Spinal cord (tissue), 10 donors: ENCODE measurements around the gene SPON2. TPM values are rescaled to one million over a fixed set of nuclear protein-coding genes. Genes with fewer than 3 reads are reported as not detected.
"Not testable (repeated sequence)": the region's sequence is repeated elsewhere in the genome, so short reads cannot be mapped to it uniquely, and the experiment has no call there.

ENCODE experiments used
- DNase-seq, 6 donors: peaks; one replicate each; pipeline versions ENCODE4 v3.0.0 to v3.0.0-alpha.2; 2013 to 2015; ENCODE audit warnings: low spot score in 6 of 6, low read depth in 4 of 6
- H3K27ac ChIP-seq: one replicate; pipeline ENCODE4 v1.5.1; 2013; ENCODE audit warnings: low read depth, low read length, control low read depth
- H3K27me3 ChIP-seq: one replicate; pipeline ENCODE4 v1.6.1; 2013; ENCODE audit warnings: low read length; ENCODE audit not compliant: control insufficient read depth, insufficient read depth
- H3K36me3 ChIP-seq: one replicate; pipeline ENCODE4 v1.6.1; 2013; ENCODE audit warnings: low read length; ENCODE audit not compliant: control insufficient read depth, insufficient read depth
- H3K4me1 ChIP-seq: one replicate; pipeline ENCODE4 v1.6.1; 2013; ENCODE audit warnings: low read length; ENCODE audit not compliant: control insufficient read depth, insufficient read depth
- H3K4me3 ChIP-seq: one replicate; pipeline ENCODE4 v1.5.1; 2013; ENCODE audit warnings: low read depth, low read length, control low read depth
- H3K9me3 ChIP-seq: one replicate; pipeline ENCODE4 v1.6.1; 2013; ENCODE audit warnings: low read length; ENCODE audit not compliant: control insufficient read depth, insufficient read depth
- WGBS: methylation state at CpG from one replicate; pipeline ENCODE4 v1.1.5; 2013; ENCODE audit warnings: missing lambda C conversion rate; ENCODE audit not compliant: insufficient coverage; 5-methylcytosine and 5-hydroxymethylcytosine counted together
- polyA plus RNA-seq, 2 donors: library from polyadenylated mRNA; unstranded; fragments of 120-200 nt; gene quantifications; one replicate each; pipeline ENCODE4 v1.2.1, GENCODE V29; 2013; ENCODE audit not compliant: insufficient read length in 2 of 2
- small RNA-seq: library from RNA; depleted of rRNA; stranded (forward); fragments of <200 nt; gene quantifications from one replicate; pipeline ENCODE3, GENCODE V24; 2014; ENCODE audit warnings: low replicate concordance
- total RNA-seq, 2 donors: library from RNA; depleted of rRNA in 1 of 2; stranded (reverse); fragments of 120-200 nt in 1 of 2; fragments of >200 nt in 1 of 2; gene quantifications; one replicate each; pipeline versions ENCODE4 v1.2.3 to v1.2.4, GENCODE V29; 2013 to 2014
- donor health status: healthy.

Gene SPON2
- total and polyA plus RNA-seq, 4 donors, result 10.6 to 29.5 (median 21.5) TPM

DNA sequence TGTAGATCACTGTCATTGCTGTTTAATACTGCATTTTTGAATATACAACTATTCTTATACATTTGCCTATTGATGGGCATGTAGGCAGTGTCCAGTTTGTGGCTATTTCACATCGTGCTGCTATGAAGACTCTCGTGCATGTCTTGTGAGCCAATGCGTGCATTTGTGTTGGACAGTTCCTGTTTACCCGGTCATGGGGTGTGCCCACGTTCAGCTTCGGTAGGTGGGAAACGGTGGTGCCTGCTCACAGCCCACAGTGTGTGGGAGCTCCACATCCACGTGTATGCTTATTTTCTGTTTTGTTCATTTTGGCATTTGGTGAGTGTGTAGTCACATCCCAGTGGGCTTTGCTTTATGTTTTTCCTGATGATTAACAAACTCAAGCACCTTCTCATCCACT lies 39.4 kb downstream of the SPON2 start:
- DNase-seq, result no peak
- H3K4me1 ChIP-seq, result no peaks in the 10 kb centered on the region
- H3K27me3 ChIP-seq, result peaks cover 9% of the 10 kb centered on the region
- 81% methylated on average over 6 of the region's 8 CpGs for WGBS
- H3K9me3 ChIP-seq, result no peaks in the 10 kb centered on the region
- no peaks in the 10 kb centered on the region for H3K36me3 ChIP-seq
- H3K27ac ChIP-seq, result no peak overlapping the region
- no peak overlapping the region for H3K4me3 ChIP-seq

DNA sequence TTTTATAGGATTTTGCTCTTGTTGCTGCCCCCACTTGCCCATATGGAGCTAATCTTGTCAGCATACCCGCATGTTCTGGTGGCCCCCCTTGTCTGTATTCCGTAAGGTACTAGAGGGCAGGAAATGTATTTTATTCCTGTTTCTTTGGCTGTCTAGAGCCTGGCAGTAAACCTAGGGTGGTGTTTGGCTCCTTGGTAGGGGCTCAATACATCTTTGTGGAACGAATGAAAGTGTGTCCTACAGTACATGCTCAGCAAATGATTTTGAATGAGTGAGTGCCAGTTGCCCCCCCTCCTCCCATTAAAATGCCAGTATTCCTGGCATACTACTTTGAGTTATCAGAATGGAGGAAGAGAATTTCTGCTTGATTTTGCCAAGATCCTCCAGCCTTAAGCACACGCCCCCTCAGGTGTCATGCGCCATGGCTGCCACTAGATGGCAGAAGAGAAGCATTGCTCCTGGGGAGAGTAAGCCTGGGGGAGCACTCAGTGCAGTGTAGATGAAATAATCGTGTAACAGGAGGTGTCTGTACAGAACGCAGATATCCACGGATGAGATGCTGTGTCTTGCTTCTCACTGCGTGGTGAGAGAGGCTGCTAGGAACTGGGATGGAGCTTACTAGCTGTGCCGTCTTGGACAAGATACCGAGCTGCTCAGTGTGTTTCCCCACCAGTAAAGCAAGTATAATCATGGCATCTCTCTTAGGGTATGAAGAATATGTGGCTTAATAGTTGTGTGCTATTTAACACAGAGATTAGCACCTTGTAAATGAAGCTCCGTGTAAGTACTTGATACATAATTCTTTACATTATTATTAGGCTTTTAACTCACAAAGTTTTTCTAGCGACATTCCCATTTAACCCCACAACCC lies 41.8 kb downstream of the SPON2 start:
- H3K4me1 ChIP-seq, result no peaks in the 10 kb centered on the region
- no peaks in the 10 kb centered on the region for H3K36me3 ChIP-seq
- no peaks in the 10 kb centered on the region for H3K9me3 ChIP-seq
- H3K27ac ChIP-seq, result no peak overlapping the region
- DNase-seq, result peak; percentile 75 to 95 (median 81)
- H3K4me3 ChIP-seq, result no peak overlapping the region
- peaks cover 6% of the 10 kb centered on the region for H3K27me3 ChIP-seq
- WGBS, result 5% methylated on average over 8 of the region's 13 CpGs

GRCh38 chr4:1126506-1126905 lies 45.9 kb downstream of the SPON2 start:
- H3K27me3 ChIP-seq, result peaks cover 3% of the 10 kb centered on the region
- H3K4me3 ChIP-seq, result no peak overlapping the region
- no peaks in the 10 kb centered on the region for H3K9me3 ChIP-seq
- H3K4me1 ChIP-seq, result no peaks in the 10 kb centered on the region
- no peak overlapping the region for H3K27ac ChIP-seq
- DNase-seq, result no peak
- H3K36me3 ChIP-seq, result no peaks in the 10 kb centered on the region
- WGBS, result no CpG with 5 or more reads among the region's 1 CpG

GRCh38 chr4:1125466-1125865 lies 46.9 kb downstream of the SPON2 start:
- not testable (repeated sequence) for H3K4me1 ChIP-seq, H3K4me3 ChIP-seq, H3K27me3 ChIP-seq, H3K9me3 ChIP-seq, H3K27ac ChIP-seq, H3K36me3 ChIP-seq, DNase-seq
- WGBS, result no CpG with 5 or more reads among the region's 4 CpGs

DNA sequence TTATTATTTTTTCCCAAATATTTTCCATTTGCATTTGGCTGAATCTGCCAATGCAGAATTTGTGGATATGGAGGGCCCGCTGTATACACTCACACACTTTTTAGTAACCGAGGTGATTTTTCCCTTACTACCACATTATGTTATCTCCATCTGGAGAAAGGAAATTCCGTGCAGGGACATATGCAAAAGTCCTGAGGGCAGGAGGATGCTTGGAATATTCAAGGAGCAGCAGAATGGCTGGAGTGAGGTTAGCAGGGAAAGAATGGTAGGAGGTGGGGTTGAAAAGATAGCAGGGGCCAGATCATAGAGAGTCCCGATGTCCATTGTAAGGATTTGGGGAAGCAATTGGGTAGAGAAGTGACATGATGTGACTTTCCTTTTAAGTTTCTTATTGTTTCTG lies 47.6 kb downstream of the SPON2 start:
- Histone ChIP-seq H3K36me3 (no peaks in the 10 kb centered on the region), H3K27me3 (peaks cover 3% of the 10 kb centered on the region), H3K9me3 (no peaks in the 10 kb centered on the region), H3K27ac (no peak overlapping the region), H3K4me1 (no peaks in the 10 kb centered on the region), H3K4me3 (no peak overlapping the region)
- WGBS, result 79% methylated on average over 1 of the region's 4 CpGs
- no peak for DNase-seq

DNA sequence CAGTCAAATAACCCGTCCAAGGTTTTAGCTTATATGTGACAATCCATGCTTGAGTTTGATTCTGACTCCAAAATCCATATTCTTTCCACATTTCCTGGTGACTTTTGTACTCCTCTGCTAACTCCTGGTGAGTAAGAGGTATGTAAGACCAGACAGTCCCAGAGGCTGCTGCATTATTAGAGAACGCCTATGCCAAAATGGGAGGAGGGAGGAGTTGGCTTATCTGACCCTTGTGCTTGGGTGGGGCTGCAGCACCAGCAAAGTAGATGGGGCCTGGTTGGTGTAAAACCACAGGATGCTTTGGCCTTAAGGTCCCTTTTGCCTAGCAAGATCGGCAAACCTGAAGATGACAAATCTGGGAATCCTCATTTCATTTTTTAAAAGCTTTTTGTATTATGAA lies 49.9 kb downstream of the SPON2 start:
- 75% methylated on average over 1 of the region's 3 CpGs for WGBS
- no peaks in the 10 kb centered on the region for H3K4me1 ChIP-seq

More for the DNA sequence above, 49.9 kb downstream of the SPON2 start:
- no peak overlapping the region for H3K27ac ChIP-seq
- H3K27me3 ChIP-seq, result no peaks in the 10 kb centered on the region
- no peaks in the 10 kb centered on the region for H3K36me3 ChIP-seq
- no peaks in the 10 kb centered on the region for H3K9me3 ChIP-seq
- no peak overlapping the region for H3K4me3 ChIP-seq
- no peak for DNase-seq

Small RNA genes within 50 kb of the gene (small RNA-seq; reads per million reads assigned to genes)
- gene RF00554, result not detected

Other genes with a start within 250 kb of the SPON2 start
- 10 to 100 TPM; 41.8 to 59.2 TPM for gene GAK, start 240.3 kb downstream of the SPON2 start, total RNA-seq
- gene GAK, start 240.3 kb downstream of the SPON2 start, polyA plus RNA-seq, result 10 to 100 TPM; 63.0 to 78.8 TPM
- gene TMEM175, start 240.1 kb downstream of the SPON2 start, total RNA-seq, result 10 to 100 TPM; 27.1 to 31.9 TPM
- gene TMEM175, start 240.1 kb downstream of the SPON2 start, polyA plus RNA-seq, result 10 to 100 TPM; 70.9 to 78.7 TPM
- 10 to 100 TPM; 10.4 to 10.9 TPM for gene DGKQ, start 199.0 kb downstream of the SPON2 start, total RNA-seq
- 10 to 100 TPM; 25.8 to 28.4 TPM for gene DGKQ, start 199.0 kb downstream of the SPON2 start, polyA plus RNA-seq
- 10 to 100 TPM in 1 of 2 donors, 1 to 10 TPM in 1; 5.1 to 24.7 TPM for gene IDUA, start 185.5 kb downstream of the SPON2 start, total RNA-seq
- gene IDUA, start 185.5 kb downstream of the SPON2 start, polyA plus RNA-seq, result 10 to 100 TPM; 29.2 to 40.2 TPM
- 1 to 10 TPM in 1 of 2 donors, under 1 TPM in 1; 0.79 to 1.2 TPM for gene SLC26A1, start 179.2 kb downstream of the SPON2 start, total RNA-seq
- 1 to 10 TPM; 9.3 to 9.5 TPM for gene SLC26A1, start 179.2 kb downstream of the SPON2 start, polyA plus RNA-seq
- gene FGFRL1, start 161.0 kb downstream of the SPON2 start, total RNA-seq, result 10 to 100 TPM; 11.2 to 39.2 TPM
- 10 to 100 TPM; 27.5 to 43.7 TPM for gene FGFRL1, start 161.0 kb downstream of the SPON2 start, polyA plus RNA-seq
- gene RNF212, start 59.0 kb downstream of the SPON2 start, total RNA-seq, result 1 to 10 TPM; 3.9 to 7.5 TPM
- 10 to 100 TPM in 1 of 2 donors, 1 to 10 TPM in 1; 9.8 to 12.6 TPM for gene RNF212, start 59.0 kb downstream of the SPON2 start, polyA plus RNA-seq
- 100 to 1,000 TPM in 1 of 2 donors, 10 to 100 TPM in 1; 98.8 to 118 TPM for gene CTBP1, start 76.5 kb upstream of the SPON2 start, total RNA-seq
- 100 to 1,000 TPM; 217 to 232 TPM for gene CTBP1, start 76.5 kb upstream of the SPON2 start, polyA plus RNA-seq
- 10 to 100 TPM; 36.3 to 51.0 TPM for gene MAEA, start 117.3 kb upstream of the SPON2 start, total RNA-seq
- 10 to 100 TPM; 56.3 to 71.8 TPM for gene MAEA, start 117.3 kb upstream of the SPON2 start, polyA plus RNA-seq
- 10 to 100 TPM in 1 of 2 donors, 1 to 10 TPM in 1; 7.5 to 11.6 TPM for gene UVSSA, start 174.6 kb upstream of the SPON2 start, total RNA-seq
- 10 to 100 TPM; 22.6 to 27.7 TPM for gene UVSSA, start 174.6 kb upstream of the SPON2 start, polyA plus RNA-seq
- gene NKX1-1, start 233.9 kb upstream of the SPON2 start, total RNA-seq, result not detected
- gene NKX1-1, start 233.9 kb upstream of the SPON2 start, polyA plus RNA-seq, result under 1 TPM; 0.35 to 0.70 TPM